DND-41 (cell line): ENCODE data around the gene TNFRSF14.

ENCODE experiments used
- ATAC-seq: fragments of 200-7000 bp; cut with Tn5 transposase; 3 replicates; pipeline ENCODE4 v1.9.1; 2021; ENCODE audit warnings: low read depth; ENCODE audit not compliant: insufficient read depth
- DNase-seq: peaks from one replicate; pipeline ENCODE4 v3.0.0-alpha.2; 2020
- H2AFZ ChIP-seq: 2 replicates; pipeline ENCODE4 v1.6.0; 2012; ENCODE audit warnings: low read depth, low read length
- H3K27ac ChIP-seq: 2 replicates; pipeline ENCODE4 v1.5.1; 2012; ENCODE audit warnings: low read length, inconsistent platforms
- H3K27me3 ChIP-seq: fragments of 200-600 bp; sonication (generic); 2 replicates; pipeline ENCODE4 v1.6.0; 2012; ENCODE audit warnings: low read length, mild to moderate bottlenecking, inconsistent platforms; ENCODE audit not compliant: insufficient read depth, poor library complexity
- H3K36me3 ChIP-seq: 2 replicates; pipeline ENCODE4 v1.5.1; 2012; ENCODE audit warnings: low read length, inconsistent platforms; ENCODE audit not compliant: insufficient read depth
- H3K4me1 ChIP-seq: 2 replicates; pipeline ENCODE4 v1.5.1; 2012; ENCODE audit warnings: mild to moderate bottlenecking, low read length; ENCODE audit not compliant: insufficient read depth
- H3K4me2 ChIP-seq: 2 replicates; pipeline ENCODE4 v1.6.0; 2012; ENCODE audit warnings: mild to moderate bottlenecking, moderate library complexity, low read length, inconsistent platforms; ENCODE audit not compliant: insufficient read depth
- H3K4me3 ChIP-seq, 2 experiments: fragments of 200-600 bp in 1 of 2; shearing (Covaris generic) in 1 of 2; 2 replicates each; pipeline ENCODE4 v1.5.1; 2012 to 2016; ENCODE audit warnings: inconsistent platforms in 2 of 2, low read length in 2 of 2, mild to moderate bottlenecking in 2 of 2, low read depth in 1 of 2, moderate library complexity in 1 of 2
- H3K79me2 ChIP-seq: 2 replicates; pipeline ENCODE4 v1.6.0; 2012; ENCODE audit warnings: low read length, inconsistent platforms; ENCODE audit not compliant: insufficient read depth
- H3K9ac ChIP-seq: 2 replicates; pipeline ENCODE4 v1.6.0; 2012; ENCODE audit warnings: low read depth, mild to moderate bottlenecking, inconsistent platforms, low read length, moderate library complexity
- H3K9me3 ChIP-seq: 2 replicates; pipeline ENCODE4 v1.5.1; 2012; ENCODE audit warnings: low read length, moderate library complexity, mild to moderate bottlenecking, inconsistent platforms; ENCODE audit not compliant: insufficient read depth, severe bottlenecking
- H4K20me1 ChIP-seq: 2 replicates; pipeline ENCODE4 v1.6.0; 2012; ENCODE audit warnings: low read length; ENCODE audit not compliant: insufficient read depth
- EZH2 ChIP-seq: IDR thresholded peaks from 3 replicates; pipeline ENCODE4 v1.6.1; 2012; ENCODE audit warnings: borderline replicate concordance, low read depth, mild to moderate bottlenecking, moderate library complexity, low read length, inconsistent platforms; ENCODE audit not compliant: severe bottlenecking
- TF ChIP-seq, protein P1 (sequence below): IDR thresholded peaks from 2 replicates; pipeline ENCODE4 v1.5.1; 2012; ENCODE audit warnings: borderline replicate concordance, low read length, moderate library complexity, mild to moderate bottlenecking; ENCODE audit not compliant: poor library complexity, severe bottlenecking; ENCODE audit errors: extremely low read depth

The TNFRSF14 gene

DNA sequence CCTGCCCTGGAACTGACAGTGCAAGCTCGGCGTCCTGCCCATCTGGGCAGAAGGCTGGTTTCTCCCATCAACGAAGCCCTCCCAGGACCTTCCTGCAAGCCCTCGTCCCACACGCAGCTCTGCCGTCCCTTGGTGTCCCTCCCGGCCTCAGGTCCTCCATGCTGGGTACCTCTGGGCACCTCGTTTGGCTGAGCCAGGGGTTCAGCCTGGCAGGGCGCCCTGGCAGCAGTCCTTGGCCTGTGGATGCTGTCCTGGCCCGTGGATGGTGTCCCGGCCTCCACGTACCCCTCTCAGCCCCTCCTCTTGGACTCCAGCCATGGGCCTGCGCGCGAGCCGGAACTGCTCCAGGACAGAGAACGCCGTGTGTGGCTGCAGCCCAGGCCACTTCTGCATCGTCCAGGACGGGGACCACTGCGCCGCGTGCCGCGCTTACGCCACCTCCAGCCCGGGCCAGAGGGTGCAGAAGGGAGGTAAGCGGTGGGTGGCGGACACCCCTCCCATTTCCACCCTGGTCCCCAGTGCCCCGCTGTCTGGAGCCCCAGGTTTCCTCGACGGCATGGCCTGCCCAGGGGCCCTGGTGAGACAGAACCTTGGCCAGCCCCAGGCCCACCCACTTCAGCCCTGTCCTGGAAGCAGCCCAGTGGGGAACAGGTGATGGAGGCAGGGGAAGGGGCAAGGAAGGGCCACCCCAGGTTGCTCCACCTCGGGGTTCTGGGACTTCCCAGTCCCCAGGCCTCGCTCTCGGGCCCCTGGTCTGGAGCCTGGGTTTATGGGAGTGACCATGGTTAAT is 3.5 kb downstream of the TNFRSF14 start:
- DNase-seq (no peak), ATAC-seq (no peak)
- no peaks in the 10 kb centered on the region for H3K9me3 ChIP-seq
- no peak overlapping the region for H3K4me2 ChIP-seq
- no peak overlapping the region for H3K4me3 ChIP-seq
- TF ChIP-seq, protein P1, sequence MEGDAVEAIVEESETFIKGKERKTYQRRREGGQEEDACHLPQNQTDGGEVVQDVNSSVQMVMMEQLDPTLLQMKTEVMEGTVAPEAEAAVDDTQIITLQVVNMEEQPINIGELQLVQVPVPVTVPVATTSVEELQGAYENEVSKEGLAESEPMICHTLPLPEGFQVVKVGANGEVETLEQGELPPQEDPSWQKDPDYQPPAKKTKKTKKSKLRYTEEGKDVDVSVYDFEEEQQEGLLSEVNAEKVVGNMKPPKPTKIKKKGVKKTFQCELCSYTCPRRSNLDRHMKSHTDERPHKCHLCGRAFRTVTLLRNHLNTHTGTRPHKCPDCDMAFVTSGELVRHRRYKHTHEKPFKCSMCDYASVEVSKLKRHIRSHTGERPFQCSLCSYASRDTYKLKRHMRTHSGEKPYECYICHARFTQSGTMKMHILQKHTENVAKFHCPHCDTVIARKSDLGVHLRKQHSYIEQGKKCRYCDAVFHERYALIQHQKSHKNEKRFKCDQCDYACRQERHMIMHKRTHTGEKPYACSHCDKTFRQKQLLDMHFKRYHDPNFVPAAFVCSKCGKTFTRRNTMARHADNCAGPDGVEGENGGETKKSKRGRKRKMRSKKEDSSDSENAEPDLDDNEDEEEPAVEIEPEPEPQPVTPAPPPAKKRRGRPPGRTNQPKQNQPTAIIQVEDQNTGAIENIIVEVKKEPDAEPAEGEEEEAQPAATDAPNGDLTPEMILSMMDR: no peak
- TF ChIP-seq EZH2: no peak
- no peaks in the 10 kb centered on the region for H3K36me3 ChIP-seq
- H4K20me1 ChIP-seq: no peaks in the 10 kb centered on the region
- H3K27ac ChIP-seq: no peak overlapping the region
- no peak overlapping the region for H2AFZ ChIP-seq
- H3K27me3 ChIP-seq: no peaks in the 10 kb centered on the region
- peaks cover 31% of the 10 kb centered on the region for H3K4me1 ChIP-seq
- no peaks in the 10 kb centered on the region for H3K79me2 ChIP-seq
- H3K9ac ChIP-seq: no peak overlapping the region

DNA sequence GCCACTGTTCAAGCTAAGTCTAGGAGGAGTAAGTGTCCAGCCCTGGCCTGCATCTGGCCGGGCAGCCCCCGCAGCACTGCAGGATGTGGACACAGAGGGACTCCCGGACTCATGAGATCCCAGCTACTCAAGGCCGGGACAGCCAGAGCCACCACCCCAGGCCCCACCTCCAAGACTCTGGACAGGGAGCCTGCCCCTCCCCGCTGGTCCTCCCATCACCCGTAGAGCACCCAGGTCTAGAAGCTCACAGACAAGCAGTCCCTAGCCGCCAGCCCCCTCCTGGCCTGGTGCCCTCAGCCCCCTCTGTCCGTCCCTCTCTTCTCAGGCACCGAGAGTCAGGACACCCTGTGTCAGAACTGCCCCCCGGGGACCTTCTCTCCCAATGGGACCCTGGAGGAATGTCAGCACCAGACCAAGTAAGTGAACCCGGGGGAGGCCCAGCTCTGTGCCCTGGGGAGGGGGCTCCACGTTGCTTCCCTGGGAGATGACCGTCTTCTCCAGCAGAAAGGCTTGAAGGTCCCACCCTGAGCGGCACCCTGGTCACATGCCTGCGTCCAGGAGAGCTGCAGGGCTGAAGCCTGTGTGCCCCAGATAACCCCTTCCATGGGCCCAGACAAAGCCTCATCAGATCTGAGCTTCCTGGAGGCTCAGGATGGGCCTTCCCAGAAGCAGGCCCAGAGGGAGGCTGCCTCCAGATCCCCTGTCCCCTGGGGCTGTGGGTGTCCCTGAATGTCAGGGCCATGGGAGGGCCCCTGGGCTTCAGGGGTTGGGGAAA is 4.3 kb downstream of the TNFRSF14 start:
- no peak overlapping the region for H3K27ac ChIP-seq
- no peaks in the 10 kb centered on the region for H4K20me1 ChIP-seq
- no peak for DNase-seq
- H3K79me2 ChIP-seq: no peaks in the 10 kb centered on the region
- H3K9me3 ChIP-seq: no peaks in the 10 kb centered on the region
- H3K9ac ChIP-seq: no peak overlapping the region
- H3K4me1 ChIP-seq: peaks cover 23% of the 10 kb centered on the region
- H2AFZ ChIP-seq: no peak overlapping the region
- no peak overlapping the region for H3K4me2 ChIP-seq
- H3K4me3 ChIP-seq: no peak overlapping the region
- no peaks in the 10 kb centered on the region for H3K36me3 ChIP-seq
- TF ChIP-seq EZH2: no peak
- TF ChIP-seq, protein P1: no peak
- no peaks in the 10 kb centered on the region for H3K27me3 ChIP-seq
- ATAC-seq: no peak

DNA sequence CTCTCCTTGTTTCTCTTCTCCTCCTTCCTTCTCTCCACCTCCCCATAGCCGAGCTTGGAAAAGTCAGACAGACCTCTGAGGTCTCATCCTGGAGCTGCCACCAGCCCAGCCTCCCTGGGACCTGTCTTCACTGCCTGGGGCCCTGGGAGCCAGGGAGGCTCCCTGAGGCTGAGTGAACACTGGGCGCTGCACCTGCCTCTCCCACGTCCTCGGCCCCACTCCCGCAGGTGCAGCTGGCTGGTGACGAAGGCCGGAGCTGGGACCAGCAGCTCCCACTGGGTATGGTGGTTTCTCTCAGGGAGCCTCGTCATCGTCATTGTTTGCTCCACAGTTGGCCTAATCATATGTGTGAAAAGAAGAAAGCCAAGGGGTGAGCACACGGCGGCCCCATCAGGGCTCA is 5.3 kb downstream of the TNFRSF14 start:
- TF ChIP-seq EZH2: no peak
- TF ChIP-seq, protein P1: no peak
- no peak overlapping the region for H3K4me2 ChIP-seq
- DNase-seq (no peak), ATAC-seq (no peak)
- no peaks in the 10 kb centered on the region for H3K79me2 ChIP-seq
- no peaks in the 10 kb centered on the region for H3K36me3 ChIP-seq
- H3K9ac ChIP-seq: no peak overlapping the region
- no peak overlapping the region for H2AFZ ChIP-seq
- H3K4me3 ChIP-seq: no peak overlapping the region
- no peak overlapping the region for H3K27ac ChIP-seq
- no peaks in the 10 kb centered on the region for H4K20me1 ChIP-seq
- H3K27me3 ChIP-seq: no peaks in the 10 kb centered on the region
- no peaks in the 10 kb centered on the region for H3K9me3 ChIP-seq
- peaks cover 13% of the 10 kb centered on the region for H3K4me1 ChIP-seq
